ENCODE measurements around the gene MAP7. TPM values are rescaled to one million over a fixed set of nuclear protein-coding genes. Genes with fewer than 3 reads are reported as not detected.

The MAP7 gene
- polyA plus RNA-seq, 2 of the 4 experiments (the other 2 are of a cell fraction): 60.6 to 64.5 TPM

DNA sequence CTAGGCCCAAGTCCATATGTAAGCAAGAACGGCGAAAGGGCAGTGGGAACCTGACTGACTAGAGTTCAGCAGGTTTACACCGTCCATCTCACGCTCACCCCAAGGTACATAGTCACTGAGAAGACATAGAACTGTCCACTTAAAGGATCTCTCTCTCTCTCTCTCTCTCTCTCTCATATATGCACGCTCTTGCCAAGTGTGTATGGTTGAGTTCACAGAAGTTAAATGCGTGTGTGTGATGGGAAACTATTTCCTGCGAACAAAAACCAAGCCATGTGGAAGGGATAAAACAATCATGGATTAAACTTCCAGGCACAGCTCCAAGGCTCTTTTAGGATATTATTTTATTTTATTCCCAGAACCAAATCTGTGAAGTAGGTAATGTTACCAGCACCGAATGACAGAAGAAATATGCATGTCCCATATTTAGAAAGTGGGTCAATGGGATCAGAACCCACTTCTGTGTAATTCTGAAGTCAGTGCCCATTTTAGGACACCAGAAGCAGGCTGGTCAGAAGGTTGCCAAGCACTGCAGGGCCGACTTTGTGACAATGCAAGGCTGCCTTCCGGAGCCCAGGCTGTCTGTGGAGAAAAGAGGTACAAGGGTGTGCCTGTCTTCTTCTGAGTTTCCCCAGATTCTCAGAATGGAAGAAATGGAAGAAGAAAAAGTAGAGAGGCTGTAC is 49.2 kb upstream of the MAP7 start:
- Histone ChIP-seq H3K4me1 (no peaks in the 10 kb centered on the region), H3K4me2 (no peak overlapping the region), H3K27ac (no peak overlapping the region), H3K4me3 (no peak overlapping the region), H3K9me3 (no peaks in the 10 kb centered on the region)
- CTCF ChIA-PET: interaction anchor here (0.6 to 1.9 kb wide), 4 partner anchors 8 to 45 kb away, joined by 3 to 4 read pairs (median 3); no protein-coding TSS in a partner anchor
- TF ChIP-seq ZFP36 (IDR thresholded peaks at IDR 0.05; ENCODE audit: borderline replicate concordance, partially characterized antibody): no peak
- no peak for TF ChIP-seq NFE2L2 (conservative IDR thresholded peaks at IDR 0.05; ENCODE audit: low read length)
- TF ChIP-seq, protein P1, sequence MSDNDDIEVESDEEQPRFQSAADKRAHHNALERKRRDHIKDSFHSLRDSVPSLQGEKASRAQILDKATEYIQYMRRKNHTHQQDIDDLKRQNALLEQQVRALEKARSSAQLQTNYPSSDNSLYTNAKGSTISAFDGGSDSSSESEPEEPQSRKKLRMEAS (IDR thresholded peaks at IDR 0.05): no peak
- TF ChIP-seq FOXS1 (CRISPR knock-in tag; IDR thresholded peaks at IDR 0.05): no peak
- no peak for TF ChIP-seq CHD2 (IDR thresholded peaks at IDR 0.05; ENCODE audit: low read length, partially characterized antibody)
- no peak for TF ChIP-seq JUNB (IDR thresholded peaks at IDR 0.05)
- TF ChIP-seq NPAS2 (CRISPR knock-in tag; IDR thresholded peaks at IDR 0.05; ENCODE audit: borderline replicate concordance): no peak
- TF ChIP-seq KDM1A (IDR thresholded peaks at IDR 0.05; ENCODE audit: low read depth): no peak
- TF ChIP-seq BHLHE40 (IDR thresholded peaks at IDR 0.05; ENCODE audit: low read depth, low read length): no peak
- no peak for TF ChIP-seq HOXB5 (CRISPR knock-in tag; IDR thresholded peaks at IDR 0.05)
- TF ChIP-seq SREBF2 (IDR thresholded peaks at IDR 0.05): no peak
- TF ChIP-seq ESRRA (IDR thresholded peaks at IDR 0.05; ENCODE audit: borderline replicate concordance, low read length): no peak
- TF ChIP-seq CHD4 (IDR thresholded peaks at IDR 0.05; ENCODE audit: borderline replicate concordance): no peak
- TF ChIP-seq, protein P2, sequence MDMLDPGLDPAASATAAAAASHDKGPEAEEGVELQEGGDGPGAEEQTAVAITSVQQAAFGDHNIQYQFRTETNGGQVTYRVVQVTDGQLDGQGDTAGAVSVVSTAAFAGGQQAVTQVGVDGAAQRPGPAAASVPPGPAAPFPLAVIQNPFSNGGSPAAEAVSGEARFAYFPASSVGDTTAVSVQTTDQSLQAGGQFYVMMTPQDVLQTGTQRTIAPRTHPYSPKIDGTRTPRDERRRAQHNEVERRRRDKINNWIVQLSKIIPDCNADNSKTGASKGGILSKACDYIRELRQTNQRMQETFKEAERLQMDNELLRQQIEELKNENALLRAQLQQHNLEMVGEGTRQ (IDR thresholded peaks at IDR 0.05): no peak
- no peak for TF ChIP-seq ZSCAN20 (CRISPR knock-in tag; IDR thresholded peaks at IDR 0.05)
- TF ChIP-seq RNF2 (IDR thresholded peaks at IDR 0.05; ENCODE audit: borderline replicate concordance, low read depth): no peak
- DNase-seq (ENCODE audit: low read depth in 1 of 2, low spot score in 1 of 2) (no peak), ATAC-seq (no peak), FAIRE-seq (no peak)
- 90% methylated on average over 10 of the region's 10 CpGs for WGBS (ENCODE audit: missing lambda C conversion rate)
- POLR2A ChIA-PET: no interaction called here

DNA sequence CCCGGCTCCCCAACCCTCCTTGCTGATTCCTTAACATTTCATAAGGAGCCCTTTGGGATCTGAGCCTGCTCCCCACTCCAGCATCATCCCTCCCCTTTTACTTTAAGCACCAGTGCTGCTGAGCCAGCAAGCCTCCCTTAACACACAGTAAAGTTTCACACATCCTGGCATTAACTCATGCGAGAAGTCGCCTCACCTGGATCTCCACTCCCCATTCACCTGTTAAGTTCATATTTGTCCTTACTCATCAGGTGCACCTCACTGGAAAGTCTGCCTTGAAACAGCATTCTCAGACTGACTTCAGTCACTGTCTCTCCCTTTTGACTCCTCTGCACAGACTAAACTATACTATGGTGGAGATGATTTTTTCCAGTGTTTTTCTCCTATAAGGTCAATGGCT is 47.8 kb upstream of the MAP7 start:
- FAIRE-seq (no peak), DNase-seq (ENCODE audit: low read depth in 1 of 2, low spot score in 1 of 2) (no peak), ATAC-seq (no peak)
- no peak overlapping the region for H3K27ac ChIP-seq
- WGBS (ENCODE audit: missing lambda C conversion rate): 97% methylated on average over 3 of the region's 3 CpGs
- TF ChIP-seq ZFP36 (IDR thresholded peaks at IDR 0.05; ENCODE audit: borderline replicate concordance, partially characterized antibody) (no peak), HEYL (CRISPR knock-in tag; IDR thresholded peaks at IDR 0.05) (no peak), EP300 (IDR thresholded peaks at IDR 0.05) (no peak), FOSB (CRISPR knock-in tag; IDR thresholded peaks at IDR 0.05) (no peak)
- H3K4me1 ChIP-seq: peaks cover 7% of the 10 kb centered on the region; the same call in 2 of the 3 replicates
- CTCF ChIA-PET: interaction anchor here (1.3 to 1.9 kb wide), 4 partner anchors 9 to 194 kb away, joined by 3 to 5 read pairs (median 4); partner anchors contain the start of gene MAP3K5
- H3K4me3 ChIP-seq: no peak overlapping the region
- no peaks in the 10 kb centered on the region for H3K9me3 ChIP-seq
- H3K4me2 ChIP-seq: no peak overlapping the region
- POLR2A ChIA-PET: no interaction called here

- Histone ChIP-seq H3K27ac (no peak overlapping the region), H3K9me3 (no peaks in the 10 kb centered on the region), H3K4me1 (peaks cover 7% of the 10 kb centered on the region; the same call in 2 of the 3 replicates), H3K4me2 (no peak overlapping the region), H3K4me3 (no peak overlapping the region)
- 94% methylated on average over 8 of the region's 8 CpGs for WGBS (ENCODE audit: missing lambda C conversion rate)
- CTCF ChIA-PET: interaction anchor here (1.2 to 1.5 kb wide), 3 partner anchors 14 to 198 kb away, joined by 3 to 6 read pairs (median 3); partner anchors contain the start of gene MAP3K5
- no peak for TF ChIP-seq CHD4 (IDR thresholded peaks at IDR 0.05; ENCODE audit: borderline replicate concordance)
- TF ChIP-seq NPAS2 (CRISPR knock-in tag; IDR thresholded peaks at IDR 0.05; ENCODE audit: borderline replicate concordance): no peak
- TF ChIP-seq RCOR1 (IDR thresholded peaks at IDR 0.05; ENCODE audit: low read depth, low read length): no peak
- TF ChIP-seq, protein P3, sequence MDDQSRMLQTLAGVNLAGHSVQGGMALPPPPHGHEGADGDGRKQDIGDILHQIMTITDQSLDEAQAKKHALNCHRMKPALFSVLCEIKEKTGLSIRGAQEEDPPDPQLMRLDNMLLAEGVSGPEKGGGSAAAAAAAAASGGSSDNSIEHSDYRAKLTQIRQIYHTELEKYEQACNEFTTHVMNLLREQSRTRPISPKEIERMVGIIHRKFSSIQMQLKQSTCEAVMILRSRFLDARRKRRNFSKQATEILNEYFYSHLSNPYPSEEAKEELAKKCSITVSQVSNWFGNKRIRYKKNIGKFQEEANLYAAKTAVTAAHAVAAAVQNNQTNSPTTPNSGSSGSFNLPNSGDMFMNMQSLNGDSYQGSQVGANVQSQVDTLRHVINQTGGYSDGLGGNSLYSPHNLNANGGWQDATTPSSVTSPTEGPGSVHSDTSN (IDR thresholded peaks at IDR 0.05): no peak
- no peak for TF ChIP-seq CEBPB (IDR thresholded peaks at IDR 0.05)
- TF ChIP-seq PHF8 (IDR thresholded peaks at IDR 0.05; ENCODE audit: borderline replicate concordance, low read depth): no peak
- no peak for TF ChIP-seq RFX5 (IDR thresholded peaks at IDR 0.05)
- no peak for TF ChIP-seq HEYL (CRISPR knock-in tag; IDR thresholded peaks at IDR 0.05)
- no peak for TF ChIP-seq JUN (IDR thresholded peaks at IDR 0.05)
- TF ChIP-seq POLR2A (IDR thresholded peaks at IDR 0.05; ENCODE audit: low read length): no peak
- TF ChIP-seq ZNF302 (CRISPR knock-in tag; IDR thresholded peaks at IDR 0.05): no peak
- no peak for TF ChIP-seq FOSB (CRISPR knock-in tag; IDR thresholded peaks at IDR 0.05)
- TF ChIP-seq KDM5A (IDR thresholded peaks at IDR 0.05): no peak
- TF ChIP-seq RARB (CRISPR knock-in tag; IDR thresholded peaks at IDR 0.05): no peak
- TF ChIP-seq ESRRA (IDR thresholded peaks at IDR 0.05; ENCODE audit: borderline replicate concordance, low read length): no peak
- TF ChIP-seq FOSL2 (IDR thresholded peaks at IDR 0.05): no peak
- no peak for TF ChIP-seq FOSL2 (CRISPR knock-in tag; IDR thresholded peaks at IDR 0.05)
- no peak for TF ChIP-seq EHMT2 (IDR thresholded peaks at IDR 0.05; ENCODE audit: low read depth)
- TF ChIP-seq HOXB13 (CRISPR knock-in tag; IDR thresholded peaks at IDR 0.05; ENCODE audit: low read depth): no peak
- no peak for TF ChIP-seq MAZ (IDR thresholded peaks at IDR 0.05; ENCODE audit: borderline replicate concordance, low read depth, low read length)
- ATAC-seq (no peak), FAIRE-seq (no peak), DNase-seq (ENCODE audit: low read depth in 1 of 2, low spot score in 1 of 2) (no peak)
- POLR2A ChIA-PET: no interaction called here
These were observed 44.4 kb upstream of the MAP7 start for GRCh38 chr6:136594671-136595070.
